Measurements from ENCODE around the gene SDHAF1.

SDHAF1 gene

GRCh38 chr19:35987571-35987896 is 7.5 kb upstream of the SDHAF1 start:
- no peak for DNase-seq

GRCh38 chr19:35988824-35989223 is 6.2 kb upstream of the SDHAF1 start:
- DNase-seq, result no peak

- no peak for DNase-seq
Observed at GRCh38 chr19:35990156-35990555, 4.8 kb upstream of the SDHAF1 start.

- no peak for DNase-seq
Observed at GRCh38 chr19:35990771-35991730, 3.9 kb upstream of the SDHAF1 start.

GRCh38 chr19:35991731-35992450 is 3.1 kb upstream of the SDHAF1 start:
- no peak for DNase-seq

- no peak for DNase-seq
Observed at GRCh38 chr19:35992907-35993765, 1.9 kb upstream of the SDHAF1 start.

GRCh38 chr19:35993923-35994598 is 927 bp upstream of the SDHAF1 start:
- no peak for DNase-seq

GRCh38 chr19:35996777-35997176 is 1.8 kb downstream of the SDHAF1 start:
- DNase-seq, result no peak

- no peak for DNase-seq
Observed at GRCh38 chr19:36001605-36002004, 6.6 kb downstream of the SDHAF1 start.

- DNase-seq, result no peak
Observed at GRCh38 chr19:36003284-36003683, 8.3 kb downstream of the SDHAF1 start.

GRCh38 chr19:36006955-36007354 is 12.0 kb downstream of the SDHAF1 start:
- no peak for DNase-seq

GRCh38 chr19:36008336-36008978 is 13.5 kb downstream of the SDHAF1 start, which contains the start of gene SYNE4:
Gene SYNE4, minus strand, starts transcription at chr19:36008813. Its CDS starts 132 bp downstream, at chr19:36008681.
- peak; percentile 90 for DNase-seq

GRCh38 chr19:36009220-36009619 is 14.2 kb downstream of the SDHAF1 start:
- peak; percentile 37 for DNase-seq

- DNase-seq, result no peak
Observed at GRCh38 chr19:36009633-36010379, 14.8 kb downstream of the SDHAF1 start.

- DNase-seq, result no peak
Observed at GRCh38 chr19:36010402-36010801, 15.4 kb downstream of the SDHAF1 start.

- no peak for DNase-seq
Observed at GRCh38 chr19:36013280-36014011, 18.5 kb downstream of the SDHAF1 start.

GRCh38 chr19:36014012-36014924 is 19.3 kb downstream of the SDHAF1 start, which contains the start of gene ALKBH6:
Gene ALKBH6, minus strand, starts transcription at chr19:36014213. Its CDS starts 816 bp downstream, at chr19:36013397.
- DNase-seq, result peak; percentile 100

GRCh38 chr19:36019061-36019670 is 24.2 kb downstream of the SDHAF1 start:
- DNase-seq, result no peak

GRCh38 chr19:36023432-36023831 is 28.4 kb downstream of the SDHAF1 start:
- DNase-seq, result no peak
